Medulla oblongata (tissue), 1 donor: ENCODE data around the gene MGAT5.

Experiments used
- DNase-seq: peaks from one replicate; pipeline ENCODE4 v3.0.0-alpha.2; 2015; ENCODE audit errors: extremely low spot score

The MGAT5 gene

GRCh38 chr2:134256956-134257355 lies 3.1 kb downstream of the MGAT5 start:
- DNase-seq = no peak

- no peak for DNase-seq
Measured at GRCh38 chr2:134257509-134257908, 3.6 kb downstream of the MGAT5 start.

GRCh38 chr2:134257965-134258683 lies 4.3 kb downstream of the MGAT5 start:
- DNase-seq = no peak

DNA sequence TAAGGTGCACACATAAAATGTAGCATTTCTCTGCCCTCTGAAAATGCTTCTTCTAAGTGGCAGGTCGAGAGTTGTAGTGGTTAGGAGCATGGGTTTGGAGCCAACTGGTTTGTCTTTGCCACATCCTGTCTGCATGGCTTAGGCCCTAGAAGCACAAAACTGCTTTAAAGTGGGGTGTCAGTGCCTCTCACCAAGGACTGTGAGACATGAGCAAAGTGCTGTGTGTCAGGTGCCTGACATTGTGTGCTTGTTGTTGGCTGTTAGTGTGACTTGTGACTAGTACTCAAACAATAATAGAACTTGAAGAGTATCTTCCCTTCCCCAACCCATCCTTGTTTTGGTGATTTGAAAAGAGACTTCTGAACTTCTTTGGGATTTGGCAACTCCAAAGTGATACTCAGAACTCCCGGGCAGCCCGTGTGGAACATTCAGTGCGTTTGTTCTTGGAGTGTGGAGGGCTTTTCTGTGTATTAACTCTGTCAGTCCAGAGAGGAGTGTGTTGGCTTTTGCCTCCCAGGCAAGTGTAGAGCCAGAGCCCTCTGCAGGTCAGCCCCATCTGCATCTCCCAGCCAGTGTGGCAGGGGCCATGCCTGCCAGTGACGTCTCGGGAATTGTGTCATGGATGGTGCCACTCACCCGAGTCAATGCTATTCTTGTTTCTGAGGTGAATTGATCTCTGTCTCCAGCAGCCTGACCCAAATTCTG lies 5.0 kb downstream of the MGAT5 start:
- DNase-seq = peak; percentile 83

DNA sequence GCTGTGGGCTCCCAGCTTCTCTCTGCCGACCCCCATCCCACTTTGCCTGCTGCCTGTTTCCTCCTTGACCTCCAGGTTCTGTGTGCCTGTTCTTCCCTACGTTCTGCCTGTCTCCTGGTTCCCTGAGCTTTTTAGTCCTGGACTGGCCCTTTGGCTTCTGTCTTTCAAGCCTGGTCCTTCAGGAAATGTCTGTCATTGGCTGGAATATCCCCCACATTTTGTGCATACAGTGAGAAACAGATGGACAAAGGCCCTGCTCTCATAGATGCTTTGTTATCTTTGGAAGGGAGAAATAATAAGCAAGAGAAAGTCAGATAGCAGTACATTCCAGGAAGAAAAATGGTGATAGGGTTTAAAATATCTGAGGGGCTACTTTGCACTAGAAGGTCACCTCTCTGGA lies 5.7 kb downstream of the MGAT5 start:
- no peak for DNase-seq

DNA sequence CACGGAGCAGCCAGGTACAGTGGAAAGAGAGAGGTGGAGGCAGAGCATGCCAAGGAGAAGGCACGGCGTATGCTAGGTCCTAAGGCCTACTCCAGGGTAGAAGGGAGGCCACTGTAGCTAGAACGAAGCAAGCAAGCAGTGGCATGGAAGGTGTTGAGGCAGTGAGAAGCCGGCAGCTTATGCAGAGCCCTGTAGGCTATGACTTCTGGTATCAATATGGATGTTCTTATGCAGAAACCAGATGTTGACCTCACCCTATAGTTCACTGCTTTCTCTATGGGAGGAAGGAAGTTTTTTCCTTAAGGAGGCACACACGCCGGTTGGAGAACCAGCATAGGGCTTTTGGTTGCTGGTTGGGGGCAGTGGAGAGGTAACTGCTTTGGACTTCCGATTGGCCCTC lies 6.1 kb downstream of the MGAT5 start:
- no peak for DNase-seq

- DNase-seq = no peak
Measured at GRCh38 chr2:134260713-134261112, 6.8 kb downstream of the MGAT5 start.

DNA sequence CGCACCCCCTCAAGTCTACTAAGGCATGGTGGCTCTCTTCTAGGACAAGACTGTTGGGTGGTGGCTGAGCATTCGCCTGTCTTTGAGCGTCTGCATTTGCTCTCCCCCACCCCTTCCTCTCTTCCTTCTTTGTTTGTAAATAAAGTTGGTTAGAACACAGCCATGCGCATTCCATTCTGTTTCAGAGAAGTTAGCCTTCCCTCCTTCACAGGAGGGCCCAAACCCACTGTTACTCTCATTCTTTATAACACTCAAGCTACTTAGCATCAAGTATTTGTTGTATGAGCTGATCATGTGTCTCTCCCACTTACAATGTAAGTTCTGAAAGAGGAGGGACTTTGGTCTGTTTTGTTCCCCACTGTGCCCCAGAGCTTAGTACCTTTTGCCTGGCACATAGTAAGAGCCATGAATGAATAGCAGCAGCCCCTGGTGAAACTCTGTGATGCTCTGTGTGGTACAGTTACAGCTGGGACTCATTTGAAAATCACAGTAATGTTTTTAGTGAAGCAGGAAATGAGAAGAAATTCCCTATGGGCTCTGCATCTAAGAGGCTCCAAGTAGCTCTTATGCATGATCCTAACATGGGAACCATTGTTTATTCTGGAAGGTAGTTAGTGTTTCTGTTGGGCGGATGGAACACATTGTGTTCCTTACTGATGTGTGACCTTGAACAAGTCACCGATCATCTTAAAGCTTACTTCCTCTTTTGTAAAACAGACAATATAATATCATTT lies 7.7 kb downstream of the MGAT5 start:
- no peak for DNase-seq

GRCh38 chr2:134262684-134263083 lies 8.8 kb downstream of the MGAT5 start:
- DNase-seq = no peak

GRCh38 chr2:134268265-134268664 lies 14.4 kb downstream of the MGAT5 start:
- peak; percentile 46 for DNase-seq

- DNase-seq = no peak
Measured at GRCh38 chr2:134269230-134269629, 15.4 kb downstream of the MGAT5 start.

DNA sequence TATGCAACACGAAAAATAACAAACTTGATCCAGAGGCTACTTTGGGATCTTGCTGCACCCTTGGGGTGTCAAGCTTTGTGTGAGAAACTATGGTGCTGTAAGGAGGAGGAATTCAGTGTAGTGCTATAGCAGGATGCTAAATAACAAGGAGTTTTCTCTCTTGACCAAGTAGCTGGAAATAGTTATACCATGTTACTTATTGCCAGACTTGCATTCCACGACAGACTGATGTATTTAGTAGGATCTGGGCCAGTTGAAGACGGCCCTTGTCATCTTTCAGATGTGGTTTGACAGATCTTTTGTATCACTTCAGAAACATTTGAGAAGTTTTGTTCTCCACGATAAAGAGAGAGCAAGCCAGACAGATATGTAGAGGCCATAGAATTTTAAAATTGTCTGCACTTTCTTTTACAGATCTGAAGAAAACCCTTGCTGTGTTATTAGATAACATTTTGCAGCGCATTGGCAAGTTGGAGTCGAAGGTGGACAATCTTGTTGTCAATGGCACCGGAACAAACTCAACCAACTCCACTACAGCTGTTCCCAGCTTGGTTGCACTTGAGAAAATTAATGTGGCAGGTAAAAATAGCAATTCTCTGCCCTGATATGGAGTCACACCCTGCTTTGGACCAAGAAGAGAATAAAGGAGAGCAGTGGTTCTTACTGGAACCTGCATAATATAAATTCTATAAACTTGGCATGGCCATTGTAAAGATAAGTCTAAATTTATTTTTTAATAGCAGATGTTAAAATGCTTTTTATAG lies 16.3 kb downstream of the MGAT5 start:
- no peak for DNase-seq

DNA sequence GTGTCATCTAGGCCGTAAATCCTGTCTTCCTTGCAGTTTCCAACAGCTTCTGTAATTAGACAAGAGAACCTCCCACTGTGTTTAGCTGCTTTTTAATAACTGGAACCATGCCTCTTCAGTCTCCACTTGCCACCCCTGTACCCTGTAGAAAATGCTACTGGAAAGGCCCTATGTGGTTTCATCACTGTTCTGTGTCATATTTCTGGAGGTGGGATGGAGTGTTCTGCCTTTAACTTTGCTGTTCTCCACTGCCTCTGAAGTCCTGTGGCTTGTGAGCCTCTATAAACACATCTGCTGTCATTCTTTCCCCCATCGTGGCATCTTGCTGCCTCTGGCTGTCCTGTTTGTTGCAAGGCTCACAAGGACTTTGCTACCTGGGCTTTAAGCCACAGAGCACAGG lies 17.9 kb downstream of the MGAT5 start:
- DNase-seq = no peak

DNA sequence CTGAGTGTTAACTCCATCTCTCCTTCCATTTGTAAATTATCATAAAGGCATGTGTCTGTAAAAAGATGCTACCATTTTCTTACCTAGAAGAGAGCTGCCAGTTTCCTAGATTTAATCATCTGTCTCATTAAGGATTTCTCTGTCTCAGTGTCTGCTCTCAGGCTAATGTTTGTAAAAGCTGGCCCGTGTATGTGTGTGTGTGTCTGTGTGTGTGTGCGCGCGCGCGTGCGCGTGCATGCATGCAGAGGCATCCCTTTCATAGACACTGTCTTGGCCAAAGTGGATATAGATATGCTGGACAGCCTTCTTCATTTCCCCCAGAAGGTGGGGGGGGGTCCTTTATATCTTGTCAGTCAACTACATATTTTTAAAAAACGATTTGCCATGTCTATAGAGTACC lies 18.9 kb downstream of the MGAT5 start:
- DNase-seq = no peak

DNA sequence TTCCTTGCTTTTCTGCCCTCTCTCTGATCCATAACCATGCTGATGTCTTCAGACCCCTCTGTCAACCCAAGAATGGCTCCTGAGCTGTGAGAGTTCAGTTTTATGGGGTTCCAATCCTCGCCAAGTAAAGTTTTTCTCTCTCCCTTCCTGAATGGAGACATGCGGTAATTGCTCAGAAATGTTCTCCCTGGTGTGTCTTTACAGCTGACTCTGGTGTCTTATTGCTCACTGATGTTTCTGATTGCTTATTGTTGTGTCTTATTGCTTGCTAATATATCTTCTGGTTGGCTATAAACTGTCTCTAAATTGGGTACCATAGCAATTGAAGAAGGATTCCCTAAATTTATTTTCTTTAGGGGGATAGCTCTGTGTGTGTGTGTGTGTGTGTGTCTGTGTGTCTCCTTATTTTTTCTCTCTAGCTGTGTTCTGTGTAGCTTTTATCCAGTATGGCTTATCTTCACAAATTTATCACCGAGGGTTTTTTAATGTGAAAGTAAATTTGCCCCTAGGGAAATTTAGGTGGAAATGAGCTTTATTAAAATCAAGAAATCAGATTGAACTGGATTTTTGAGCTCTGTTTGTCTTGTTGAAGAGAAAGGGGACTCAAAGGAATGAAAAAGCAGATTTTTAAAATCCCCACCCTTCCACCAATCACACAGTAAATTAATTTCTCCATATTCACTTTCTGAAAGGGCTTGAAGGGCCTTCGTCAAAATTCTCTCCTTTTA lies 19.5 kb downstream of the MGAT5 start:
- DNase-seq = no peak

- no peak for DNase-seq
Measured at GRCh38 chr2:134274121-134274520, 20.2 kb downstream of the MGAT5 start.

DNA sequence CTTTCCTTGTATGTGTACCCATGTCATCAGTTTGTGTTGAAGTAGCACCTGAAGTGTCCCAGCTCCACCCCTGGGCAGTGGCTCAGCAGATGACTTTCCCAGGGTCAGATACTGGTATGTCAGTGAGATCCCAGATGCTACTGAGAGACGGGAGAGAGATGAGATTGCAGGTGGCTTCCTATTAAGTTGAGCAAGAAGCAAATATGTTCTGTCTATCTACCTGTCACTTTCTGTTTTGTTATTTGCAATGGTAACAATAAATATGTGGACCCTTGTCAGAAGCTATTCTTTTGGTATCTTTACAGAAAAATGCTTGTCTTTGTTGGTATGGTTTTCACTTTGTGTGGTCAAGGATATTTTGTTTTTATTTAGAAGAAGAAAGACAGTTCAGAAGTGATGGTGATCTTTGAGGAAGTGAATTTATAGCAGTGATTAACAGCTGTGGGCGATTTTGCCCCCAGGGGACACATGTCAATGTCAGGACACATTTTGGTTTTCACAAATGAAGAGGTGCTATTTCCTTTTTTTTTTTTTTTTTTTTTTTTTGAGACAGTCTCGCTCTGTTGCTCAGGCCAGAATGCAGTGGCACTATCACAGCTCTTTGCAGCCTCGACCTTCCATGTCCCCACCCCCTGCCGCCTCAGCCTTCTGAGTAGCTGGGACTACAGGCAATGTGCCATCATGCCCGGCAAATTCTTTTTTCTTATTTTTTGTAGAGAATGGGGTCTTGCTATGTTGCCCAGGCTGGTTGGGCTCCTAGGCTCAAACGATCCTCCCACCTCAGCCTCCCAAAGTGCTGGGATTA lies 21.4 kb downstream of the MGAT5 start:
- no peak for DNase-seq

DNA sequence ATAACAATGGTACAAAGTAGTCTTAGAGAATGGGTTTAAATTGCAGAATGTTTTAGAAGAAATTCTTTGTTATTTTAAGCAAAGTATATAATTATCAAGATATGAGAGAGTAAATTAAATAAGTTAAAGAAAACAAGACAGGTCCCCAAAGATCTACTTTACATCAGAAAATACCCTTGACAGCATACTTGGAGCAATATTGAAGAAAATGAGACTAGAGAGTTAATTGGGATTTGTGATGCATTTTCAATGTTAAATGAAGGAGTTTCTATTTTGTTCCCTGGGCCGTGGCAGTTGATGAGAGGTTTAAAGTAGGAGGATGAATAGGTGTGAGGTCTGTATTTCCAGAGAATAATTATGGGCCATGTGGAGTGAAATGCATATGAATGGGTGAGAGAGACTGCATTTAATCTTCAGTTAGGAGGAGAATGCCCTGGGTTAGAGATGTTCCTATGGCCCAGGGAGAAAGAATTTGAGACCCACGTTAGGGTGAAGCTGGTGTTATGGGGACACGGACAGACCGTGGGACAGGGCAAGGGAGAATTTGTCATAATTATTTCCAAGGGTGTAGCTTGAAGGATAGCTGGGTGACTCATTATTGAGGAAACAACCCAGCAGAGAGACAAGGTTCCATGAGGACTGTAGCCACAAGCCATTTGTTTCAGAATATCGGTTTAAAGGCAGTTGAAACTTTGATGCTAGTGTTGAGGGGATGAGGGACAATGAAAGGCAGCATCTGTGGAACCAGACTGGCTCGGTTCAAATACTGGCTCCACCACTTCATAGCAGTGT lies 22.7 kb downstream of the MGAT5 start:
- no peak for DNase-seq

DNA sequence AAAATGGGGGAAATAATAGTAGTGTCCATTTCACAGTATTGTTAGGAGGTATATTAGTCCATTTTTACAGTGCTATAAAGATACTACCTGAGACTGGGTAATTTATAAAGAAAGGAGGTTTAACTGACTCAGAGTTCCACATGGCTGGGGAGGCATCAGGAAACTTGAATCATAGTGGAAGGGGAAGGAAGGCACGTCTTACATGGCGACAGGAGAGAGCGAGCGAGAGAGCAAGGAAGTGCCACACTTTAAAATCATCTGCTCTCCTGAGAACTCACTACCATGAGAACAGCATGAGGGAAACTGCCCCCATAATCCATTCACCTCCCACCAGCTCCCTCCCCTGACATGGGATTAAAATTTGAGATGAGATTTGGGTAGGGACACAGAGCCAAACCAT lies 23.4 kb downstream of the MGAT5 start:
- no peak for DNase-seq

DNA sequence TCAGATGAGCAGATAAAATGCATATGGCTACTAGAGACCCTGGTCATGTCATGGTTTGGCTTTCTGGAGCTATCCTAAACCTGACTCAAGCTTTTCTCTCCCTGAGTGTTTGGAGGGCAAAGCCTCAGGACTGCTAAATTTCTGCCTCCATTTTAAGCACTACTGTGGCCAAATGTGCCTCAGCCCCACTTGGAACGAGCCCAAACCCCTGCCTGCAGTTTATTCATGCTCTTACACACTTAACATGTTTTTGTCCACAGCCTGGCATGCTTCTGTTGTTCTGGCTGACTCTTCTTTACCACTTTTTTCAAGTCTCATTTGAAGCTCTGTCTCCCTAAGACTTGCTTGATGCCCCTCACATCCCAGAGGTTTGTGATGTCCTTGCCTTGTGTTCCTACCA lies 24.7 kb downstream of the MGAT5 start:
- no peak for DNase-seq
